ENCODE results near the gene FARP2.

FARP2 gene

GRCh38 chr2:241506793-241507429, 150.8 kb downstream of the FARP2 start:
- Histone ChIP-seq H3K4me1 (ENCODE audit: control insufficient read depth, insufficient read depth, low read length, poor library complexity, severe bottlenecking) (peaks cover 19% of the 10 kb centered on the region), H3K4me3 (ENCODE audit: extremely low read depth, insufficient read depth, low read length, poor library complexity, severe bottlenecking) (peak overlapping the region; percentile 83), H3K9me3 (ENCODE audit: control insufficient read depth, low read length) (no peaks in the 10 kb centered on the region), H3K27ac (ENCODE audit: low read depth, low read length, severe bottlenecking) (no peak overlapping the region), H3K36me3 (ENCODE audit: control insufficient read depth, insufficient read depth, low read length) (peaks cover 36% of the 10 kb centered on the region)
- 44 to 46% methylated on average over 18 to 19 of the region's 19 CpGs for WGBS, 2 experiments (ENCODE audit: insufficient coverage in 2 of 2)

GRCh38 chr2:241507430-241508239, 151.6 kb downstream of the FARP2 start:
- H3K36me3 ChIP-seq (ENCODE audit: control insufficient read depth, insufficient read depth, low read length), result peaks cover 29% of the 10 kb centered on the region
- peak overlapping the region; percentile 67 for H3K27ac ChIP-seq (ENCODE audit: low read depth, low read length, severe bottlenecking)
- H3K4me3 ChIP-seq (ENCODE audit: extremely low read depth, insufficient read depth, low read length, poor library complexity, severe bottlenecking), result peak overlapping the region; percentile 83
- H3K9me3 ChIP-seq (ENCODE audit: control insufficient read depth, low read length), result no peaks in the 10 kb centered on the region
- H3K4me1 ChIP-seq (ENCODE audit: control insufficient read depth, insufficient read depth, low read length, poor library complexity, severe bottlenecking), result peaks cover 19% of the 10 kb centered on the region
- 0% methylated on average over 53 to 65 of the region's 67 CpGs for WGBS, 2 experiments (ENCODE audit: insufficient coverage in 2 of 2)

- WGBS, 2 experiments (ENCODE audit: insufficient coverage in 2 of 2), result 2% methylated on average over 69 to 82 of the region's 122 CpGs
- peak within 1 kb of the TSS; percentile 79 for H3K27ac ChIP-seq (ENCODE audit: low read depth, low read length, severe bottlenecking)
- peak within 1 kb of the TSS; percentile 83 for H3K4me3 ChIP-seq (ENCODE audit: extremely low read depth, insufficient read depth, low read length, poor library complexity, severe bottlenecking)
- no peaks in the 10 kb centered on the region for H3K9me3 ChIP-seq (ENCODE audit: control insufficient read depth, low read length)
- H3K36me3 ChIP-seq (ENCODE audit: control insufficient read depth, insufficient read depth, low read length), result peaks cover 26% of the 10 kb centered on the region
- H3K4me1 ChIP-seq (ENCODE audit: control insufficient read depth, insufficient read depth, low read length, poor library complexity, severe bottlenecking), result peaks cover 19% of the 10 kb centered on the region
Measured at GRCh38 chr2:241508240-241509154, 152.4 kb downstream of the FARP2 start, which contains the start of gene STK25. TSS of gene STK25 (minus strand) at chr2:241508584. CDS start at chr2:241508035, 549 bp downstream.

- Histone ChIP-seq H3K27ac (ENCODE audit: low read depth, low read length, severe bottlenecking) (peak overlapping the region; percentile 79), H3K36me3 (ENCODE audit: control insufficient read depth, insufficient read depth, low read length) (peaks cover 19% of the 10 kb centered on the region), H3K4me3 (ENCODE audit: extremely low read depth, insufficient read depth, low read length, poor library complexity, severe bottlenecking) (peak overlapping the region; percentile 83), H3K4me1 (ENCODE audit: control insufficient read depth, insufficient read depth, low read length, poor library complexity, severe bottlenecking) (peaks cover 19% of the 10 kb centered on the region), H3K9me3 (ENCODE audit: control insufficient read depth, low read length) (no peaks in the 10 kb centered on the region)
- WGBS, 2 experiments (ENCODE audit: insufficient coverage in 2 of 2), result 61 to 69% methylated on average over 23 to 24 of the region's 24 CpGs
Measured at GRCh38 chr2:241509155-241509784, 153.2 kb downstream of the FARP2 start.

- H3K9me3 ChIP-seq (ENCODE audit: control insufficient read depth, low read length), result no peaks in the 10 kb centered on the region
- peaks cover 11% of the 10 kb centered on the region for H3K4me1 ChIP-seq (ENCODE audit: control insufficient read depth, insufficient read depth, low read length, poor library complexity, severe bottlenecking)
- peaks cover 4% of the 10 kb centered on the region for H3K36me3 ChIP-seq (ENCODE audit: control insufficient read depth, insufficient read depth, low read length)
- no peak overlapping the region for H3K27ac ChIP-seq (ENCODE audit: low read depth, low read length, severe bottlenecking)
- 90 to 91% methylated on average over 3 to 4 of the region's 6 CpGs for WGBS, 2 experiments (ENCODE audit: insufficient coverage in 2 of 2)
- no peak overlapping the region for H3K4me3 ChIP-seq (ENCODE audit: extremely low read depth, insufficient read depth, low read length, poor library complexity, severe bottlenecking)
Measured at GRCh38 chr2:241511091-241511741, 155.1 kb downstream of the FARP2 start.

- WGBS, 2 experiments (ENCODE audit: insufficient coverage in 2 of 2), result 71 to 100% methylated on average over 1 to 3 of the region's 5 CpGs
- no peak overlapping the region for H3K27ac ChIP-seq (ENCODE audit: low read depth, low read length, severe bottlenecking)
- no peaks in the 10 kb centered on the region for H3K9me3 ChIP-seq (ENCODE audit: control insufficient read depth, low read length)
- H3K36me3 ChIP-seq (ENCODE audit: control insufficient read depth, insufficient read depth, low read length), result no peaks in the 10 kb centered on the region
- H3K4me3 ChIP-seq (ENCODE audit: extremely low read depth, insufficient read depth, low read length, poor library complexity, severe bottlenecking), result no peak overlapping the region
- no peaks in the 10 kb centered on the region for H3K4me1 ChIP-seq (ENCODE audit: control insufficient read depth, insufficient read depth, low read length, poor library complexity, severe bottlenecking)
Measured at GRCh38 chr2:241514553-241514952, 158.5 kb downstream of the FARP2 start.

- no peaks in the 10 kb centered on the region for H3K9me3 ChIP-seq (ENCODE audit: control insufficient read depth, low read length)
- H3K36me3 ChIP-seq (ENCODE audit: control insufficient read depth, insufficient read depth, low read length), result no peaks in the 10 kb centered on the region
- H3K4me3 ChIP-seq (ENCODE audit: extremely low read depth, insufficient read depth, low read length, poor library complexity, severe bottlenecking), result no peak overlapping the region
- H3K27ac ChIP-seq (ENCODE audit: low read depth, low read length, severe bottlenecking), result no peak overlapping the region
- WGBS, 2 experiments (ENCODE audit: insufficient coverage in 2 of 2), result 93 to 100% methylated on average over 3 to 6 of the region's 10 CpGs
- H3K4me1 ChIP-seq (ENCODE audit: control insufficient read depth, insufficient read depth, low read length, poor library complexity, severe bottlenecking), result no peaks in the 10 kb centered on the region
Measured at GRCh38 chr2:241514986-241515737, 159.1 kb downstream of the FARP2 start.

GRCh38 chr2:241516520-241516965, 160.5 kb downstream of the FARP2 start:
- Histone ChIP-seq H3K4me3 (ENCODE audit: extremely low read depth, insufficient read depth, low read length, poor library complexity, severe bottlenecking) (no peak overlapping the region), H3K4me1 (ENCODE audit: control insufficient read depth, insufficient read depth, low read length, poor library complexity, severe bottlenecking) (no peaks in the 10 kb centered on the region), H3K9me3 (ENCODE audit: control insufficient read depth, low read length) (no peaks in the 10 kb centered on the region), H3K36me3 (ENCODE audit: control insufficient read depth, insufficient read depth, low read length) (no peaks in the 10 kb centered on the region), H3K27ac (ENCODE audit: low read depth, low read length, severe bottlenecking) (no peak overlapping the region)
- WGBS, 2 experiments (ENCODE audit: insufficient coverage in 2 of 2), result 83% methylated on average over 1 to 2 of the region's 3 CpGs

- 89 to 91% methylated on average over 6 of the region's 6 CpGs for WGBS, 2 experiments (ENCODE audit: insufficient coverage in 2 of 2)
- Histone ChIP-seq H3K4me1 (ENCODE audit: control insufficient read depth, insufficient read depth, low read length, poor library complexity, severe bottlenecking) (no peaks in the 10 kb centered on the region), H3K9me3 (ENCODE audit: control insufficient read depth, low read length) (no peaks in the 10 kb centered on the region), H3K4me3 (ENCODE audit: extremely low read depth, insufficient read depth, low read length, poor library complexity, severe bottlenecking) (no peak overlapping the region), H3K36me3 (ENCODE audit: control insufficient read depth, insufficient read depth, low read length) (no peaks in the 10 kb centered on the region), H3K27ac (ENCODE audit: low read depth, low read length, severe bottlenecking) (no peak overlapping the region)
Measured at GRCh38 chr2:241517297-241517696, 161.2 kb downstream of the FARP2 start.

Measured in mesodermal cell (in vitro differentiated cells).